Colonic mucosa (tissue), 4 donors: ENCODE measurements around the gene BEND5. TPM values are rescaled to one million over a fixed set of nuclear protein-coding genes. Genes with fewer than 3 reads are reported as not detected.

Source experiments
- DNase-seq: peaks from one replicate; pipeline ENCODE4 v3.0.0-alpha.2; 2020
- H3K27ac ChIP-seq: fragments of 200-600 bp; one replicate; pipeline ENCODE4 v1.8.0; 2021
- H3K27me3 ChIP-seq: fragments of 200-600 bp; one replicate; pipeline ENCODE4 v1.8.0; 2021
- H3K36me3 ChIP-seq: fragments of 200-600 bp; one replicate; pipeline ENCODE4 v1.8.0; 2021
- H3K4me1 ChIP-seq: fragments of 200-600 bp; one replicate; pipeline ENCODE4 v1.8.0; 2021; ENCODE audit warnings: mild to moderate bottlenecking
- H3K4me3 ChIP-seq: fragments of 200-600 bp; one replicate; pipeline ENCODE4 v1.8.0; 2021
- H3K9ac ChIP-seq, 2 donors: one replicate each; pipeline ENCODE4 v1.7.0; 2013; ENCODE audit warnings: control low read depth in 2 of 2, low read depth in 2 of 2, low read length in 2 of 2
- H3K9me3 ChIP-seq: fragments of 200-600 bp; one replicate; pipeline ENCODE4 v1.8.0; 2021
- CTCF ChIP-seq: fragments of 200-600 bp; IDR thresholded peaks from one replicate; pipeline ENCODE4 v1.8.0; 2022; ENCODE audit warnings: antibody characterized with exemption, mild to moderate bottlenecking
- intact Hi-C: fragments of 100-400 bp; cut with DNase I; formaldehyde crosslinking; loops from one replicate; pipeline ENCODE4 v1.14.1; 2022
- total RNA-seq, 2 donors: library from RNA; stranded (reverse); fragmentation: NEBNext Ultra II Directional in 1 of 2; extraction: Animal tissue kit (Norgen Biotek cat#: 25700) in 1 of 2; gene quantifications; one replicate each; pipeline ENCODE4 v1.2.1, GENCODE V29; 2021
- donor health status: healthy.
- donor health status: DM: no; HTN: no; CAD: no.
- donor health status: DM: no; HTN: no; CAD: no.

The BEND5 gene
- total RNA-seq, 2 donors from 2014 or later, result 0.57 to 4.9 TPM

GRCh38 chr1:48718116-48718630, 58.5 kb downstream of the BEND5 start:
- Histone ChIP-seq H3K4me1 (no peaks in the 10 kb centered on the region), H3K9ac (no peak overlapping the region), H3K4me3 (no peak overlapping the region), H3K9me3 (no peaks in the 10 kb centered on the region), H3K27ac (no peak overlapping the region), H3K36me3 (no peaks in the 10 kb centered on the region), H3K27me3 (no peaks in the 10 kb centered on the region)
- TF ChIP-seq CTCF, result no peak
- intact Hi-C loops, result no loop called here
- DNase-seq, result no peak

GRCh38 chr1:48717082-48717481, 59.6 kb downstream of the BEND5 start:
- Histone ChIP-seq H3K4me1 (no peaks in the 10 kb centered on the region), H3K36me3 (no peaks in the 10 kb centered on the region), H3K9ac (no peak overlapping the region), H3K27me3 (no peaks in the 10 kb centered on the region), H3K4me3 (no peak overlapping the region), H3K27ac (no peak overlapping the region), H3K9me3 (no peaks in the 10 kb centered on the region)
- no peak for DNase-seq
- no peak for TF ChIP-seq CTCF
- intact Hi-C loops, result no loop called here

GRCh38 chr1:48715921-48716320, 60.8 kb downstream of the BEND5 start:
- no peaks in the 10 kb centered on the region for H3K9me3 ChIP-seq
- TF ChIP-seq CTCF, result no peak
- intact Hi-C loops, result no loop called here

GRCh38 chr1:48710915-48711314, 65.8 kb downstream of the BEND5 start:
- Histone ChIP-seq H3K4me1 (no peaks in the 10 kb centered on the region), H3K9me3 (no peaks in the 10 kb centered on the region), H3K4me3 (no peak overlapping the region), H3K27me3 (no peaks in the 10 kb centered on the region), H3K9ac (no peak overlapping the region), H3K27ac (no peak overlapping the region), H3K36me3 (no peaks in the 10 kb centered on the region)
- TF ChIP-seq CTCF, result no peak
- DNase-seq, result no peak
- intact Hi-C loops, result no loop called here

More at GRCh38 chr1:48715921-48716320, 60.8 kb downstream of the BEND5 start:
- Histone ChIP-seq H3K4me3 (no peak overlapping the region), H3K9ac (no peak overlapping the region), H3K36me3 (no peaks in the 10 kb centered on the region), H3K27me3 (no peaks in the 10 kb centered on the region), H3K27ac (no peak overlapping the region), H3K4me1 (no peaks in the 10 kb centered on the region)
- DNase-seq, result no peak

- no peaks in the 10 kb centered on the region for H3K36me3 ChIP-seq
- intact Hi-C loops, result no loop called here
- H3K9ac ChIP-seq, result no peak overlapping the region
- no peak overlapping the region for H3K27ac ChIP-seq
- no peak for TF ChIP-seq CTCF
- H3K4me1 ChIP-seq, result no peaks in the 10 kb centered on the region
- no peaks in the 10 kb centered on the region for H3K9me3 ChIP-seq
- no peaks in the 10 kb centered on the region for H3K27me3 ChIP-seq
- DNase-seq, result no peak
- H3K4me3 ChIP-seq, result no peak overlapping the region
Observed at GRCh38 chr1:48710318-48710717, 66.4 kb downstream of the BEND5 start.

- H3K4me1 ChIP-seq, result no peaks in the 10 kb centered on the region
- no peak for DNase-seq
- intact Hi-C loops, result no loop called here
- H3K9ac ChIP-seq, result no peak overlapping the region
- H3K27ac ChIP-seq, result no peak overlapping the region
- no peak for TF ChIP-seq CTCF
- H3K9me3 ChIP-seq, result no peaks in the 10 kb centered on the region
- H3K36me3 ChIP-seq, result no peaks in the 10 kb centered on the region
- no peak overlapping the region for H3K4me3 ChIP-seq
- H3K27me3 ChIP-seq, result no peaks in the 10 kb centered on the region
Observed at GRCh38 chr1:48704736-48705135, 72.0 kb downstream of the BEND5 start.
